ENCODE measurements around the gene SOX13.

The SOX13 gene

GRCh38 chr1:204029016-204029415 is 43.9 kb upstream of the SOX13 start:
- peaks cover 10% of the 10 kb centered on the region for H3K27me3 ChIP-seq (ENCODE audit: insufficient read depth, poor library complexity, severe bottlenecking)
- TF ChIP-seq SPI1 (IDR thresholded peaks at IDR 0.05; ENCODE audit: borderline replicate concordance, low read depth) (no peak), REST (IDR thresholded peaks at IDR 0.05; ENCODE audit: insufficient replicate concordance, low read depth) (no peak), GABPA (IDR thresholded peaks at IDR 0.05; ENCODE audit: low read depth) (no peak), CTCF (IDR thresholded peaks at IDR 0.05; ENCODE audit: insufficient read depth, low read length) (no peak), POLR2AphosphoS5 (IDR thresholded peaks at IDR 0.05; ENCODE audit: low read depth) (no peak)
- H3K27ac ChIP-seq (replicated peaks) = no peak overlapping the region
- no peak overlapping the region for H3K4me3 ChIP-seq (replicated peaks; ENCODE audit: insufficient read depth, low read length)
- no peak for DNase-seq (ENCODE audit: low read depth in 1 of 2, low spot score in 1 of 2)

- no peak overlapping the region for H3K27ac ChIP-seq (replicated peaks)
- TF ChIP-seq POLR2AphosphoS5 (IDR thresholded peaks at IDR 0.05; ENCODE audit: low read depth) = no peak
- TF ChIP-seq SPI1 (IDR thresholded peaks at IDR 0.05; ENCODE audit: borderline replicate concordance, low read depth) = no peak
- no peak for TF ChIP-seq CTCF (IDR thresholded peaks at IDR 0.05; ENCODE audit: insufficient read depth, low read length)
- no peak for DNase-seq (ENCODE audit: low read depth in 1 of 2, low spot score in 1 of 2)
- H3K4me3 ChIP-seq (replicated peaks; ENCODE audit: insufficient read depth, low read length) = no peak overlapping the region
- peaks cover 10% of the 10 kb centered on the region for H3K27me3 ChIP-seq (ENCODE audit: insufficient read depth, poor library complexity, severe bottlenecking)
These were observed 41.7 kb upstream of the SOX13 start for GRCh38 chr1:204031098-204031710.

GRCh38 chr1:204032642-204033235 is 40.2 kb upstream of the SOX13 start:
- DNase-seq (ENCODE audit: low read depth in 1 of 2, low spot score in 1 of 2) = no peak
- TF ChIP-seq SPI1 (IDR thresholded peaks at IDR 0.05; ENCODE audit: borderline replicate concordance, low read depth) (no peak), REST (IDR thresholded peaks at IDR 0.05; ENCODE audit: insufficient replicate concordance, low read depth) (no peak), POLR2AphosphoS5 (IDR thresholded peaks at IDR 0.05; ENCODE audit: low read depth) (no peak), CTCF (IDR thresholded peaks at IDR 0.05; ENCODE audit: insufficient read depth, low read length) (no peak), GABPA (IDR thresholded peaks at IDR 0.05; ENCODE audit: low read depth) (no peak)
- Histone ChIP-seq H3K4me3 (replicated peaks; ENCODE audit: insufficient read depth, low read length) (no peak overlapping the region), H3K27ac (replicated peaks) (no peak overlapping the region), H3K27me3 (ENCODE audit: insufficient read depth, poor library complexity, severe bottlenecking) (peaks cover 4% of the 10 kb centered on the region)
